ENCODE data around the gene S100A3.

DNA sequence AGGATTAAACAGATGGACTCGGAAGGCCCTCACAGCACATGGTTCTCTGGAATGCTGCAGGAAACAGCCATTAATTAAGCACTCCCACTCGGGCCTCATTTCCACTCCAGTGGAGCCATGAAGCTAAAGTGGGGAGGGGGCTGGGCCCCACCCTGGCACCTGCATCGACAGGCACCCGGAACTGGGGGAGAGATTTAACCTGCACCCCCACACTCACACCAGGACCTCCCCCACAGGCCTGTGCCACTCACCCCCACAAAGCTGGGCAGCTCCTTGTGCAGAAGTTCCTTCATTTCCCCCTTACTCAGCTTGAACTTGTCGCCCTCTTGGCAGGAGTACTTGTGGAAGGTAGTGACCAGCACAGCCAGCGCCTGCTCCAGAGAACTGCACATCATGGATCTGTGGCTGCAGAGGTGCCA, 14.4 kb upstream of the S100A3 start:
- TF ChIP-seq, protein P1, sequence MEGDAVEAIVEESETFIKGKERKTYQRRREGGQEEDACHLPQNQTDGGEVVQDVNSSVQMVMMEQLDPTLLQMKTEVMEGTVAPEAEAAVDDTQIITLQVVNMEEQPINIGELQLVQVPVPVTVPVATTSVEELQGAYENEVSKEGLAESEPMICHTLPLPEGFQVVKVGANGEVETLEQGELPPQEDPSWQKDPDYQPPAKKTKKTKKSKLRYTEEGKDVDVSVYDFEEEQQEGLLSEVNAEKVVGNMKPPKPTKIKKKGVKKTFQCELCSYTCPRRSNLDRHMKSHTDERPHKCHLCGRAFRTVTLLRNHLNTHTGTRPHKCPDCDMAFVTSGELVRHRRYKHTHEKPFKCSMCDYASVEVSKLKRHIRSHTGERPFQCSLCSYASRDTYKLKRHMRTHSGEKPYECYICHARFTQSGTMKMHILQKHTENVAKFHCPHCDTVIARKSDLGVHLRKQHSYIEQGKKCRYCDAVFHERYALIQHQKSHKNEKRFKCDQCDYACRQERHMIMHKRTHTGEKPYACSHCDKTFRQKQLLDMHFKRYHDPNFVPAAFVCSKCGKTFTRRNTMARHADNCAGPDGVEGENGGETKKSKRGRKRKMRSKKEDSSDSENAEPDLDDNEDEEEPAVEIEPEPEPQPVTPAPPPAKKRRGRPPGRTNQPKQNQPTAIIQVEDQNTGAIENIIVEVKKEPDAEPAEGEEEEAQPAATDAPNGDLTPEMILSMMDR (IDR thresholded peaks at IDR 0.05; ENCODE audit: insufficient read depth, low read length, poor library complexity, severe bottlenecking): no peak
- TF ChIP-seq EZH2phosphoT487 (conservative IDR thresholded peaks at IDR 0.05; ENCODE audit: low read length): no peak

Data from SU-DHL-6 (cell line).